GM18526 (cell line): ENCODE measurements around the gene RRP15.

ENCODE experiments used
- POLR2A ChIP-seq: IDR thresholded peaks from 3 replicates; pipeline ENCODE4 v1.6.1; 2011; ENCODE audit not compliant: insufficient read length; ENCODE audit errors: extremely low read depth

Gene RRP15

DNA sequence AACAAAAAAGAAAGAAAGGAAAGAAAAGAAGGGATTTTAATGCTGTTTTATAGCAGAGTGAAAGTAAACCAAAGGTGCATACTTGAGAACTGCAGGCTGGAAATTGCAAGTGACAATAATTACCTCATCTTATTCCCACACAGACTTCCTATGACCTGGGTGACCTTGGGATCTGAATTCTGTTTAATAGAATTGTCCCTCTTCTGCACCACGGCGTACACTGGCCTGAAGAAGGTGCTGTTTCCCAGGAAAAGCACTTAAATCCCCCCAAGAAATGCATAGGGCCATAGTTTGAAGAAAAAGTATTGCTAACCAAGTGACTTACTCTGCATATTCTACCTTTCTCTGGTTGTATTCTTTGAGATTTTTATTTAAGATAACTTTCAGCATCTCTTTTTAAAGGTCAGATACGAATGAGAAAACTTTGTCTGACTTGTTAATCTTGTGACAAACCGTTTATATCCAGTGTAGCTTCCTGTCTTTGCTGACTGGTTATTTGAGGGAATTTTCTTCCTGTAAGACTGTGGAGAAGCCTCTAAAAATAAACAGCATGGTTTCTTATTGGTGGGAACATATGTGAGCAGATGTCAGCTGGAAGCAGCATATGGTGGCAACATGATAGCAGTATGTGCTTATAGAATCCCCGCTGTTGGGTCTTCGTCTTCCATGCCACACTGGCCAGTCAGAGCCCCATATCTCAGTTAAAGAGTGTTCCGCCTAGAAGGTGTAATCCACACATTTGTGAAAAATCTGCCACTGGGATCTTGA lies 76.4 kb downstream of the RRP15 start:
- no peak for TF ChIP-seq POLR2A

DNA sequence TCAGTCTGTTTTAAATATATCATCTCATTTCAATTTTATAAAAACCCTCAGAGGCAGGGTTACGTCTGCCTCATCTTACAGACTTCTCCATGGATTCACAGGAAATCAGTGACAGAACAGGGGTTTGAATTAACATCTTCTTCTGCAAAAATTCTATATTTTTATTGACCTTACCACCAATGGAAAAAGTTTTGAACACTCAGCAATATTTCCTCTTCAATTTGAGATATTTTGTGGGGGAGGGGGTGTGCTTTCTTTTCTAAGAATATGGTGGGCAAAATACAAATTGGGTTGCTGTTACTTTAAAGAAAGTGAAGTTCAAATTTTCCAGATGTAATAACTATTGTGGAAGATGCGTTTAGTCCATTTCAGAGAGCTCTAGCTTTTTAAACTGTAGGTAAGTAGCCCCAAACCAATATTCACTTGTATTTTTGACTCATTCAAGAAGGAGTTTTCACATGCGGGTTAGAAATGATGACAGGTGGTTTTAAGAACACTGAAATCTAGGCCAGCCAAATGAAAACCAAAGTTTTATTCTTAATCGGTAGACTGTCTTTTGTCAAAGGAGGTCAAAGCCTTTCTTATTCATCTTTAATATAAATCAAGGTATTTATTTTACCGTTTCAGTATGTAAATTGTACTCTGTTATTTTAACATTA lies 77.5 kb downstream of the RRP15 start:
- TF ChIP-seq POLR2A: no peak

GRCh38 chr1:218363141-218363540 lies 78.0 kb downstream of the RRP15 start:
- no peak for TF ChIP-seq POLR2A

GRCh38 chr1:218364028-218364710 lies 79.1 kb downstream of the RRP15 start:
- no peak for TF ChIP-seq POLR2A

DNA sequence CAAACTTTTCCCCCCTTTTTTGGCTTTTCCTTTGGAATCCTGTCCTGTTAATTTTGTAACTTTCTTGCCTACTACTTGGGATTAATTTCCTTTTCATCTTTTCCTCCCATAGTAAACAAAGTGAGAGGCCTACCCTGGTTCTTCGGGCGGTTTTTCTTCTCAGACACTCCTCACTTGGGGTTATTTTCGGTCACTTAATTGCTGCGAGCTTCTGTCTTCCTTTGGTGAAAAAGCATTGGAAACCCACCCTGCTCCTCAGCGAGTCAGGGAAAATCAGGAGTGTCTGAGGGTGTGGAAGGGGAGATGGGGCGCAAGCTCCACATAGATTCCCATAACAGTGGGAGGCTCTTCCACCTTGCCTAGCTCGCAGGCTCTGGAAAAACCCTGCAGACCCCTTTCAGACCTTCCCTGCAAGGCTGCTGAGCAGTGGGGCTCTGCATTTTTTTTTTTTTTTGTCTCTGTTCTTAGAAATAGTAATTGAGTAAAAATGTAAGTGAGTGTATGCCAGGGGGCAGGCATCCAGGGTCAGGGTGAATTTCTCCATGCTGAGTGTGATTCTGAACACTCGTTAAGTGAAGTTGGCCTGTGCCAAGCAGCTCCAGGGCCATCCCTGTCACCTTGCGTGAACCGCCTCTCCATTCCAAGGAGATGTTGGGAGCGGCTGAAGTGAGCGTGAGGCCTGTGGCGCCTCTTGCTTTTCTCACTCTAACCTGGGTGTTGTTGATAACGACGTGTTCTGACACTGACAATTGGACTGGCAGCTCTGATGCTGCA lies 80.3 kb downstream of the RRP15 start:
- TF ChIP-seq POLR2A: no peak

GRCh38 chr1:218366322-218367052 lies 81.4 kb downstream of the RRP15 start:
- TF ChIP-seq POLR2A: no peak

DNA sequence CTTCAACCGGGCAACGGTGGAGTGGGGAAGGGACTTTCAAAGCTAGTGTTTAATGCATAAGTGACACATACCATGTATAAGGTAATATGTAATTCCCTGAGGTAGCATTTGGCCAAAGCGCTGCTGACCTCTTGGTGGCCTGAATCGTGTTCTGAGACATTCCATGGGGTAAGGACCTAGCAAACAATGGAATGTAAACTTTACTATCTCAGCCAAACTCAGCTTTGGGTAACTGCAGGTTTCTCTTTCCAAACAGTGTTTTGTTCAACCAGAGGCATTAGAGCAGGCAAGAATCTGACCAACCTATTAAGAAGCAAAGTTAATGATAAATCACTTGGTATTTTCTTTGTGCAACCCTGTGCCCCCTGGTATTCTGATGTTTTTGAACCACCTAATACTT lies 82.0 kb downstream of the RRP15 start:
- no peak for TF ChIP-seq POLR2A

DNA sequence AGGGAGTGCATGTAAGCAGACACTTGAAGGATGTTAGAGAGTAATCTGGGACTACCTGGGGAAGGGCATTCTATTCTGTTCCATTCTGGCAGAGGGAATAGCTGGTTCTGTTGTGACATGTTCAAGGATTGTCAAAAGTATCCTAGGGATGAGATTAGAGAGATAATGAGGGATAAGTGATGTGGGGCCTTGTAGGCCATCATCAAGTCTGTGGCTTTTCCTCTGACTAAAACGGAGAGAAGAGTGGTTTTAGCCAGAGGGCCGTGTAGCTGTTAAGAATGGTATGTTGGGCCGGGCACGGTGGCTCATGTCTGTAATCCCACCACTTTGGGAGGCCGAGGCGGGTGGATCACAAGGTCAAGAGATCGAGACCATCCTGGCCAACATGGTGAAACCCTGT lies 83.6 kb downstream of the RRP15 start:
- no peak for TF ChIP-seq POLR2A

DNA sequence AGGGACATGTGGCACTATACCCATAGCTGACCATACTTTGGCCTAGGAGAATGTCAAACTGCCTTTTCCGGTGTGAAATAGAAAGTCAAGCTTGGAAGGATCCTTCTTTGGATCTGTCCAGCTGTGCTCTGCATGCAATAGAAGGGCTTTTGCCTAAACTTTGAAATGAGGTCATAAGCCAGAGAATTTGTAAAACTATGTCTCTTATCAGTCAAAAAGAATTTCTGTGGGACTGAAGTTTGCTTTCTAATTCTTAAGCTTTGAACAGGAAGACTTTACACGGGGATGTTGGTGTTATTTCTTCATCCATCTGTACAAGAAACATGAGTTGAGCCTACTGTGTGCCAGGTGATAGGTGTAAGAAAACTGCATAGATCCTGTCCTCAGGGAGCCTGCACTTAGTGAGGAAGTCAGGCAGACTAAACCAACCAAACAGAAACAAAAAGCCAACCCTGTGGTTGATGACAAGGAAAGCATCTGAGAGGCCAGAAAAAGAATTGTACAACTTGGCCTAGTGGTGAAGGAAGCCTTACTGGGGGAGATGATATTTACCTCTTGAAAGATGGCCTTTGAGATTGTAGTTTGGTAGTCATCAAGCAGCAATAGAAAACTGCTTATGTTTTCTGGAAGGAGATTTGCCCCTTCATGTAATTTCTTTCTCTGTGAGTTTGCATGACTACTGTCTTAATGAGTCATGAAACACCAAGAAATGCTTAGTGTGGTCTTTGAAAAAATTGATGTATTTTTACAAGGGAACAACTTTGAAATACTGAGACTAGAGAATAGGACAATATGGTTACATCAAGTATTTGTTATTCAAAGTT lies 84.8 kb downstream of the RRP15 start:
- TF ChIP-seq POLR2A: no peak

GRCh38 chr1:218371927-218372672 lies 87.0 kb downstream of the RRP15 start:
- no peak for TF ChIP-seq POLR2A

DNA sequence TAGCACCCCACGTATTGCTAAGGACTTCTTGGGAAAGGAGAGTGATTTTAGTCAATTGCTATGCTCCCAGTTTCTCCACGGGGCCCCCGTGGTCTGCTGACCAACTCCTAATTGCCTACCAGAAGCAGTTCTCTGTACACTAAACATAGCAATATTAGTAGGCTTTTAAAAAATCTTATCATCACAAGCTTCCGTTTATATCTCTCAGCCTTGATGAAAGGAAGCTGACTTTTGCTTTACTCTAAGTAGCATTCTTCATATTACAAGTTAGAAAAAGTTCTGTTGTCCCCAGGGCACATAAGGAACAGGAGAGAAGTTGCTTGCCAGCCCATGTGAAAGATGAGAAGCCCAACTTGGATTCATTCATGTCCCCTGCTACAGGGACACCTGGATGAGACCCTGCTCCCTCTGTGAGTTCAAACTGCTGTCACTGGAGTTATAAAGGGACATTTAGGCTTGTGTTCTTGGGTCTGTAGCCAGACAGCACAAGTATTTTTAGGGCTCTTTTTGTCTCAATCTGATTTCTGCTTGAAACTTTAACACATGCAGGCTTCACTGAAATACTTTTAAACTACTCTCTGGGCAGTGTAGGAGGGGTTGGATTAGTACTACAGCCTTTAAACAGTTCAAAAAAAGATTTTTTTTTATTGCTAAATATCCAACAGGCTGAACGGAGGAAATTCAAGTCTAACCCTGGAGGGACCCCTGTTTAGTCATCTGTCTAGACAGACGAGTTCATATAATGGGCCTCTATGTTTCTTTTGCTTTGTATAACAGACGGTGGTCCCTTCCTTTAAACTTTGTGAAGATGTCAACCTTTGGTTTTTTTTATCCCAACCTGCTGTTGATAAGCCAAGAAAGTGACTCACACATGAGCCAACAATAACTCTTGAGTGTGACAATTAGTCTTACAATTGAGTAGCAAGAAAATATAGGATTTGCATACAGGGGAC lies 89.6 kb downstream of the RRP15 start:
- TF ChIP-seq POLR2A: no peak

DNA sequence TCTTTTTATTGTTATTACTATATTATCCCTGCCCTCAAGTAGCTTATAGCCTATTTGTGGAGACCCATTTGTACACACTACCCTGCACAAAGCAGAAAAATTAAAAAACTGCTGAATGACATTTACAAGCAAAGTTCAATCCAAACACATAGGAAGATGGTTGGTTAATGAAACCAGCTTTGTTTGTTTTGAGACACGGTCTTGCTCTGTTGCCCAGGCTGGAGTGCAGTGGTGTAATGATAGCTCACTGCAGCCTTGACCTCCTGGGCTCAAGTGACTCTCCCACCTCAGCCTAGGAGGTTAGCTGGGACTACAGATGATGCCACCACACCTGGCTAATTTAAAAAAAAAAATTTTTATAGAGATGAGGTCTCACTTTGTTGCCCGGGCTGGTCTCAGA lies 91.6 kb downstream of the RRP15 start:
- no peak for TF ChIP-seq POLR2A
